BE2C (cell line): Measurements from ENCODE around the gene OAS3. TPM values are rescaled to one million over a fixed set of nuclear protein-coding genes. Genes with fewer than 3 reads are reported as not detected.

Source experiments
- DNase-seq: peaks from one replicate; pipeline ENCODE4 v3.0.0-alpha.2; 2020
- H3K27me3 ChIP-seq: fragments of 250-450 bp; sonication (Bioruptor Pico); 2 replicates; pipeline ENCODE4 v1.5.1; 2020; ENCODE audit warnings: mild to moderate bottlenecking
- H3K36me3 ChIP-seq: fragments of 250-450 bp; sonication (Bioruptor Pico); 2 replicates; pipeline ENCODE4 v1.5.1; 2020; ENCODE audit warnings: mild to moderate bottlenecking
- H3K4me1 ChIP-seq: fragments of 250-450 bp; sonication (Bioruptor Pico); 2 replicates; pipeline ENCODE4 v1.5.1; 2020
- H3K4me3 ChIP-seq: 2 replicates; pipeline ENCODE4 v1.5.1; 2011; ENCODE audit warnings: low read depth, low read length
- H3K9me3 ChIP-seq: fragments of 250-450 bp; sonication (Bioruptor Pico); 2 replicates; pipeline ENCODE4 v1.5.1; 2020
- polyA plus RNA-seq: library from polyadenylated mRNA; unstranded; fragments of >200 nt; gene quantifications from one replicate; pipeline ENCODE4 v1.2.1, GENCODE V29; 2012; ENCODE audit warnings: low read depth, missing spikeins; ENCODE audit not compliant: insufficient read length, insufficient read depth
- TF ChIP-seq, protein P1 (sequence below): IDR thresholded peaks from 2 replicates; pipeline ENCODE4 v1.5.1; 2012; ENCODE audit warnings: mild to moderate bottlenecking, low read depth, low read length

The OAS3 gene
- polyA plus RNA-seq: 6.2 TPM

DNA sequence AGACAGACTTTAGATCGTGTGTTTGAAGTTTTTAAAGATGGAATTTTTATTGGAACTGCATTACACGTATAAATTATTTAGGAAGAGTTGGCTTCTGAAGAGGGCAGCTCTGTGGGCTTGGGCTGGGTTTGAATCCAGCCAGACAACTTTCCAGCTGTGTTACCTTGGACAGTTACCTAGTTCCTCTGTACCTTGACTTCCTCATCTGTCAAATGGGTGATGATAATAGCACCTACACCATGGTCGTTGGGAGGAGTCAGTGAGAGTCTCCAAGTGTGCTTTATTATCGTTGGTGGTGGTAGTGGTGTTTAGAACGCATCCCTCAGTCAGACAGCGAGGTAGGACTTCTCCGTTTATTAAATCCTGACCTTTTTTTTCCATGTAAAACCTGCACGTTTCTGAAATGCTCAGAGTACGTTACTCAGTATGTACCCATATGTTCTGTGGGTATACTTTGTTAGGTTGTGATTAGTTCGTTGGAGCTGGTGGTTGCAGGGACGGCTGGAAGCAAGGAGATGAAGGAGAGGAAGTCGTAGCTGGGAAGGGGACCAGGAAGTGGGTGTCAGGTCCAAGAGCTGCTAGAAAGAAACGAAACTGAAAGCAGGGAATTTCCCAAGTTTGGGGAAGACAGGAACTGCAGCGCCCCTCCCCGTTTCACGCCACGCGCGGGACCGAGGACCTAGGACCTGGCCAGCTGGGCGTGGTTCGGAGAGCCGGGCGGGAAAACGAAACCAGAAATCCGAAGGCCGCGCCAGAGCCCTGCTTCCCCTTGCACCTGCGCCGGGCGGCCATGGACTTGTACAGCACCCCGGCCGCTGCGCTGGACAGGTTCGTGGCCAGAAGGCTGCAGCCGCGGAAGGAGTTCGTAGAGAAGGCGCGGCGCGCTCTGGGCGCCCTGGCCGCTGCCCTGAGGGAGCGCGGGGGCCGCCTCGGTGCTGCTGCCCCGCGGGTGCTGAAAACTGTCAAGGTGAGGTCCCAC, at the start of gene OAS3:
OAS3 (plus strand) TSS at position 734 of the 979 bp plus-strand sequence; CDS start at position 791, 57 bp downstream.
- H3K9me3 ChIP-seq: no peaks in the 10 kb centered on the region

DNA sequence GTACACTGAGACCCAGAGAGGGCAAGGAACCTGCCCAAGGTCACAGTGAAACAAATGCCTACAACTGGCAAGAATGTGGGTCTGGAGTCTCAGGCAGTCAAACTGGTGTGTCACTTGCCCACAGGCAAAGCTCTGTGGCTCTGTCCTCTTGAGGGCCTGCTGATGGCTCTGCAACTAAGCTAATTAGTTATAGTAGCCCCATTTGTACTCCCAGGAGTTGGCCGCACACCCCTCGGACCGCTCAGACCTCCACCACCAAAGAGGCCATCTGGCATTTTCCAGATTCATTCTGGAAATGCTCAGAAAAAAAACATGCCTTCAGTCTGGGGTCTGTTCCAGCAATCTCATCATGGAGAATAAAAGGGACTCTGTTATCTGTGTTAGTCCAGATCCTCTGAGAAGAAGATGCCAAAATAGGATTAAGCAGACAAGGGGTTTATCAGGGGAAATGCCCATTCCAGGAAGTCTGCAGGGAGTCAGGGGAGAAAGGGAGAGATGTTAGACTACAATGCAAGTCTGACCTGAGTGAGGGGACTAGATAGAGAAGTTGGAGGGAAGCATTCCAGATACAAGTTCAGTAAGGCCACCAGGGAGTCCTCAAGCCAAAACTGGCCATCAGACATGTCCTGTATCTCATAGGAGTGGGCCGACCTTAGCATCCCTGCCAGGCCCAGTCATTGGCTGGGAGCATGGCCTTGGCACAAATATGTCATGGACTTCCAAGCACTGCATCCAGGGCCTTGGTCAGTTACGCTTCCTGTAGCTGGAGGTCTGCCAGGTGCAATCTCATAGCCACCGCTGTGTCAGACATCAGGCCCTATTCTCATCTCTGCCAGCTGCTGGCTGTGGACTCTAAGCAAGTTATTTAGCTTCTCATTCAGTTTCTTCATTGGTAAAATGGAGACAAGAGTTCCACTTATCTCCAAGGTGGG, 46.9 kb upstream of the OAS3 start:
- TF ChIP-seq, protein P1, sequence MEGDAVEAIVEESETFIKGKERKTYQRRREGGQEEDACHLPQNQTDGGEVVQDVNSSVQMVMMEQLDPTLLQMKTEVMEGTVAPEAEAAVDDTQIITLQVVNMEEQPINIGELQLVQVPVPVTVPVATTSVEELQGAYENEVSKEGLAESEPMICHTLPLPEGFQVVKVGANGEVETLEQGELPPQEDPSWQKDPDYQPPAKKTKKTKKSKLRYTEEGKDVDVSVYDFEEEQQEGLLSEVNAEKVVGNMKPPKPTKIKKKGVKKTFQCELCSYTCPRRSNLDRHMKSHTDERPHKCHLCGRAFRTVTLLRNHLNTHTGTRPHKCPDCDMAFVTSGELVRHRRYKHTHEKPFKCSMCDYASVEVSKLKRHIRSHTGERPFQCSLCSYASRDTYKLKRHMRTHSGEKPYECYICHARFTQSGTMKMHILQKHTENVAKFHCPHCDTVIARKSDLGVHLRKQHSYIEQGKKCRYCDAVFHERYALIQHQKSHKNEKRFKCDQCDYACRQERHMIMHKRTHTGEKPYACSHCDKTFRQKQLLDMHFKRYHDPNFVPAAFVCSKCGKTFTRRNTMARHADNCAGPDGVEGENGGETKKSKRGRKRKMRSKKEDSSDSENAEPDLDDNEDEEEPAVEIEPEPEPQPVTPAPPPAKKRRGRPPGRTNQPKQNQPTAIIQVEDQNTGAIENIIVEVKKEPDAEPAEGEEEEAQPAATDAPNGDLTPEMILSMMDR: peak; percentile 22; the same call in 1 of the 2 replicates
- DNase-seq: peak; percentile 92
- Histone ChIP-seq H3K27me3 (no peaks in the 10 kb centered on the region), H3K4me3 (no peak overlapping the region), H3K4me1 (peaks cover 27% of the 10 kb centered on the region), H3K9me3 (no peaks in the 10 kb centered on the region), H3K36me3 (peaks cover 58% of the 10 kb centered on the region)

More for the DNA sequence above, at the start of gene OAS3:
- peak; percentile 72 for DNase-seq
- TF ChIP-seq, protein P1: no peak
- Histone ChIP-seq H3K27me3 (no peaks in the 10 kb centered on the region), H3K4me1 (peaks cover 15% of the 10 kb centered on the region), H3K36me3 (peaks cover 4% of the 10 kb centered on the region), H3K4me3 (peak within 1 kb of the TSS; percentile 88)

GRCh38 chr12:112892856-112893255, 45.4 kb upstream of the OAS3 start:
- DNase-seq: no peak

DNA sequence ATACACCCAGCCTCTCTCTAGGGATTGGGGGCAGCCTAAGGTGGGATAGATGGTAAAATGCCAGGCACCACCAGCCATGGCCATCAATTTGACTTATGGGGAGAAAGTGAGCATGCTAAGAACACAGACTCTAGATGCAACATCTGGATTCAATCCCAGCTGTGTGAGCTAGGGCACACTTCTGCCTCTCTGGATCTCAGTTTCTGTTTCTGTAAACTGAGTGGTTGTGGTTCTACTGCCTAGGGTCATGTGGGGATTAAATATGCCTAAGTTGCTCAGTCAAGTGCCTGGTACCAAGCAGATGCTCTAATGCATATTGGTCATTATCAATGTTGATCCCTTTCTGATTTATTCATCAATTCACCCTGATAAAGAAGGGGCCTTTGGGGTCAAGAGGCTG, 44.1 kb upstream of the OAS3 start:
- no peaks in the 10 kb centered on the region for H3K9me3 ChIP-seq
- no peak overlapping the region for H3K4me3 ChIP-seq
- H3K4me1 ChIP-seq: peaks cover 27% of the 10 kb centered on the region
- peaks cover 68% of the 10 kb centered on the region for H3K36me3 ChIP-seq
- DNase-seq: no peak
- no peaks in the 10 kb centered on the region for H3K27me3 ChIP-seq
- TF ChIP-seq, protein P1: no peak

More at GRCh38 chr12:112892856-112893255, 45.4 kb upstream of the OAS3 start:
- Histone ChIP-seq H3K27me3 (no peaks in the 10 kb centered on the region), H3K4me1 (peaks cover 27% of the 10 kb centered on the region), H3K9me3 (no peaks in the 10 kb centered on the region), H3K36me3 (peaks cover 62% of the 10 kb centered on the region), H3K4me3 (no peak overlapping the region)
- TF ChIP-seq, protein P1: no peak

- Histone ChIP-seq H3K4me3 (no peak overlapping the region), H3K27me3 (no peaks in the 10 kb centered on the region), H3K9me3 (no peaks in the 10 kb centered on the region; the same call in 1 of the 2 replicates), H3K4me1 (peaks cover 9% of the 10 kb centered on the region), H3K36me3 (peaks cover 48% of the 10 kb centered on the region)
- no peak for DNase-seq
- TF ChIP-seq, protein P1: no peak
These were observed 39.9 kb upstream of the OAS3 start for GRCh38 chr12:112898380-112898779.
